ENCODE data around the gene FYB1. TPM values are rescaled to one million over a fixed set of nuclear protein-coding genes. Genes with fewer than 3 reads are reported as not detected.

The FYB1 gene
- total and polyA plus RNA-seq, 9 donors, result 1.1 to 12.4 (median 3.6) TPM

- no peaks in the 10 kb centered on the region for H3K4me1 ChIP-seq (ENCODE audit: insufficient read depth)
- WGBS, 3 donors, result 57 to 70% (median 64%) methylated on average over 3 of the region's 3 CpGs
- TF ChIP-seq EP300 (IDR thresholded peaks at IDR 0.05) (no peak), CTCF (IDR thresholded peaks at IDR 0.05) (no peak), POLR2A (IDR thresholded peaks at IDR 0.05) (no peak)
- intact Hi-C loops (cut with DNase I), result no loop called here
- no peak for DNase-seq
- H3K9me3 ChIP-seq, result no peaks in the 10 kb centered on the region
- H3K4me3 ChIP-seq, result no peak overlapping the region
- no peaks in the 10 kb centered on the region for H3K36me3 ChIP-seq
- no peaks in the 10 kb centered on the region for H3K27me3 ChIP-seq
- H3K27ac ChIP-seq, result no peak overlapping the region
Observed at GRCh38 chr5:39108987-39109386, 110.4 kb downstream of the FYB1 start.

GRCh38 chr5:39107350-39107749 is 112.0 kb downstream of the FYB1 start:
- H3K4me3 ChIP-seq, result no peak overlapping the region
- DNase-seq, result no peak
- no peaks in the 10 kb centered on the region for H3K9me3 ChIP-seq
- no peak overlapping the region for H3K27ac ChIP-seq
- intact Hi-C loops (cut with DNase I), result no loop called here
- H3K27me3 ChIP-seq, result no peaks in the 10 kb centered on the region
- H3K4me1 ChIP-seq (ENCODE audit: insufficient read depth), result no peaks in the 10 kb centered on the region
- TF ChIP-seq EP300 (IDR thresholded peaks at IDR 0.05) (no peak), CTCF (IDR thresholded peaks at IDR 0.05) (no peak), POLR2A (IDR thresholded peaks at IDR 0.05) (no peak)
- H3K36me3 ChIP-seq, result no peaks in the 10 kb centered on the region

GRCh38 chr5:39106322-39106721 is 113.0 kb downstream of the FYB1 start:
- no peak overlapping the region for H3K4me3 ChIP-seq
- no peaks in the 10 kb centered on the region for H3K4me1 ChIP-seq (ENCODE audit: insufficient read depth)
- H3K27ac ChIP-seq, result no peak overlapping the region
- DNase-seq, result no peak
- TF ChIP-seq EP300 (IDR thresholded peaks at IDR 0.05) (no peak), CTCF (IDR thresholded peaks at IDR 0.05) (no peak), POLR2A (IDR thresholded peaks at IDR 0.05) (no peak)
- no peaks in the 10 kb centered on the region for H3K9me3 ChIP-seq
- no peaks in the 10 kb centered on the region for H3K27me3 ChIP-seq
- intact Hi-C loops (cut with DNase I), result no loop called here
- 12 to 31% (median 29%) methylated on average over 1 of the region's 1 CpG for WGBS, 3 donors
- H3K36me3 ChIP-seq, result no peaks in the 10 kb centered on the region

GRCh38 chr5:39104221-39104620 is 115.1 kb downstream of the FYB1 start:
- Histone ChIP-seq H3K27me3 (no peaks in the 10 kb centered on the region), H3K4me1 (ENCODE audit: insufficient read depth) (no peaks in the 10 kb centered on the region), H3K27ac (no peak overlapping the region), H3K9me3 (no peaks in the 10 kb centered on the region), H3K36me3 (no peaks in the 10 kb centered on the region), H3K4me3 (no peak overlapping the region)
- TF ChIP-seq CTCF (IDR thresholded peaks at IDR 0.05), result no peak
- no peak for TF ChIP-seq POLR2A (IDR thresholded peaks at IDR 0.05)
- no peak for TF ChIP-seq EP300 (IDR thresholded peaks at IDR 0.05)
- intact Hi-C loops (cut with DNase I), result no loop called here
- DNase-seq, result no peak
- 58 to 65% (median 65%) methylated on average over 1 of the region's 1 CpG for WGBS, 3 donors
